Measurements from ENCODE around the gene CD69. TPM values are rescaled to one million over a fixed set of nuclear protein-coding genes. Genes with fewer than 3 reads are reported as not detected.
"Not testable (repeated sequence)": the region's sequence is repeated elsewhere in the genome, so short reads cannot be mapped to it uniquely, and the experiment has no call there.

CD69 gene
- total and polyA plus RNA-seq, 4 donors, result 1.3 to 2.7 (median 1.7) TPM

DNA sequence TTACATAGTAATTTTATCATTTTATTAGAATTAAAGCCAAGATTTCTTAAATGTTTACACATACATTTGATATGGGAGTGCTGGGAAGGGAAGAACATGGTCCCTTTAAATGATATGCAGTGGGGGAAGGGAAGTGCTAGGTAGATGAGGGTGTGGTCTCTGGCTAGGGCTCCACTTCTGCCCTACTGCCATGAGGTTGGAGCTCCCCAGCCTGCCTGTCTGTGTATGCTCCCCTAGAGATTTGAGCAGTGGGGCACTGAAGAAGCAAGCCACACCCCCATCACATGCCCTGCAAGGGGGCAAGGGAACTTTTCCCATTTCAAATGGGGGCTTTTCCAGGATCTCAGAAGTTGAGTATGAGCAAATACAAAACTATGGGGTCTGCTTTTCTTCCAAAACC lies 53.3 kb downstream of the CD69 start:
- H3K4me1 ChIP-seq (ENCODE audit: control insufficient read depth in 4 of 4, insufficient read depth in 4 of 4, low read length in 3 of 4), result peaks cover 0 to 4% (median 0%) of the 10 kb centered on the region in 4 donors
- H3K36me3 ChIP-seq (ENCODE audit: control insufficient read depth in 4 of 4, insufficient read depth in 3 of 4, low read depth in 1 of 4, low read length in 3 of 4), result no peaks in the 10 kb centered on the region
- TF ChIP-seq FOXA1 (IDR thresholded peaks at IDR 0.05) (no peak), CTCF (IDR thresholded peaks at IDR 0.05; ENCODE audit: low read depth, low read length, missing input control) (no peak), NR2F2 (IDR thresholded peaks at IDR 0.05) (no peak), ZBTB33 (IDR thresholded peaks at IDR 0.05) (no peak)
- TF ChIP-seq, protein P1, sequence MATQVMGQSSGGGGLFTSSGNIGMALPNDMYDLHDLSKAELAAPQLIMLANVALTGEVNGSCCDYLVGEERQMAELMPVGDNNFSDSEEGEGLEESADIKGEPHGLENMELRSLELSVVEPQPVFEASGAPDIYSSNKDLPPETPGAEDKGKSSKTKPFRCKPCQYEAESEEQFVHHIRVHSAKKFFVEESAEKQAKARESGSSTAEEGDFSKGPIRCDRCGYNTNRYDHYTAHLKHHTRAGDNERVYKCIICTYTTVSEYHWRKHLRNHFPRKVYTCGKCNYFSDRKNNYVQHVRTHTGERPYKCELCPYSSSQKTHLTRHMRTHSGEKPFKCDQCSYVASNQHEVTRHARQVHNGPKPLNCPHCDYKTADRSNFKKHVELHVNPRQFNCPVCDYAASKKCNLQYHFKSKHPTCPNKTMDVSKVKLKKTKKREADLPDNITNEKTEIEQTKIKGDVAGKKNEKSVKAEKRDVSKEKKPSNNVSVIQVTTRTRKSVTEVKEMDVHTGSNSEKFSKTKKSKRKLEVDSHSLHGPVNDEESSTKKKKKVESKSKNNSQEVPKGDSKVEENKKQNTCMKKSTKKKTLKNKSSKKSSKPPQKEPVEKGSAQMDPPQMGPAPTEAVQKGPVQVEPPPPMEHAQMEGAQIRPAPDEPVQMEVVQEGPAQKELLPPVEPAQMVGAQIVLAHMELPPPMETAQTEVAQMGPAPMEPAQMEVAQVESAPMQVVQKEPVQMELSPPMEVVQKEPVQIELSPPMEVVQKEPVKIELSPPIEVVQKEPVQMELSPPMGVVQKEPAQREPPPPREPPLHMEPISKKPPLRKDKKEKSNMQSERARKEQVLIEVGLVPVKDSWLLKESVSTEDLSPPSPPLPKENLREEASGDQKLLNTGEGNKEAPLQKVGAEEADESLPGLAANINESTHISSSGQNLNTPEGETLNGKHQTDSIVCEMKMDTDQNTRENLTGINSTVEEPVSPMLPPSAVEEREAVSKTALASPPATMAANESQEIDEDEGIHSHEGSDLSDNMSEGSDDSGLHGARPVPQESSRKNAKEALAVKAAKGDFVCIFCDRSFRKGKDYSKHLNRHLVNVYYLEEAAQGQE (IDR thresholded peaks at IDR 0.05), result no peak
- no peaks in the 10 kb centered on the region for H3K9me3 ChIP-seq (ENCODE audit: control insufficient read depth in 4 of 4, low read length in 3 of 4)
- H3K9ac ChIP-seq (ENCODE audit: low read depth in 1 of 2, low read length in 2 of 2), result no peak overlapping the region
- no peak for DNase-seq (ENCODE audit: low spot score)
- H3K4me3 ChIP-seq (ENCODE audit: low read depth in 1 of 3, low read length in 3 of 3), result no peak overlapping the region
- H3K27ac ChIP-seq (ENCODE audit: low read depth in 1 of 2, low read length in 2 of 2), result no peak overlapping the region
- H3K27me3 ChIP-seq (ENCODE audit: control insufficient read depth in 4 of 4, insufficient read depth in 4 of 4, low read length in 3 of 4), result no peaks in the 10 kb centered on the region

DNA sequence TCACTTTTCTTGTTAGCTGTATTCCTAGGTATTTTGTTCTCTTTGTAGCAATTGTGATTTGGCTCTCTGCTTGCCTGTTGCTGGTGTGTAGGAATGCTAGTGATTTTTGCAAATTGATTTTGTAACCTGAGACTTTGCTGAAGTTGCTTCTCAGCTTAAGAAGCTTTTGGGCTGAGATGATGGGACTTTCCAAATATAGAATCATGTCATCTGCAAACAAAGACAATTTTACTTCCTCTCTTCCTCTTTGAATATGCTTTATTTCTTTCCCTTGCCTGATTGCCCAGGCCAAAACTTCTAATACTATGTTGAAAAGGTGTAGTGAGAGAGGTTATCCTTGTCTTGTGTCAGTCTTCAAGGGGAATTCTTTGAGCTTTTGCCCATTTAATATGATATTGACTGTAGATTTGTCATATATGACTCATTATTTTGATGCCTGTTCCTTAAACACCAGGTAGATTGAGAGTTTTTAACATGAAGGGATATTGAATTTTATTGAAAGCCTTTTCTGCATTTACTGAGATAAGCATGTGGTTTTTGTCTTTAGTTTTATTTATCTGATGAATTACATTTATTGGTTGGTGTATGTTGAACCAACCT lies 54.5 kb downstream of the CD69 start:
- Histone ChIP-seq H3K9me3 (ENCODE audit: control insufficient read depth in 4 of 4, low read length in 3 of 4) (no peaks in the 10 kb centered on the region), H3K4me1 (ENCODE audit: control insufficient read depth in 4 of 4, insufficient read depth in 4 of 4, low read length in 3 of 4) (peaks cover 0 to 4% (median 0%) of the 10 kb centered on the region in 4 donors), H3K36me3 (ENCODE audit: control insufficient read depth in 4 of 4, insufficient read depth in 3 of 4, low read depth in 1 of 4, low read length in 3 of 4) (no peaks in the 10 kb centered on the region), H3K27me3 (ENCODE audit: control insufficient read depth in 4 of 4, insufficient read depth in 4 of 4, low read length in 3 of 4) (no peaks in the 10 kb centered on the region), H3K27ac (ENCODE audit: low read depth in 1 of 2, low read length in 2 of 2) (no peak overlapping the region), H3K9ac (ENCODE audit: low read depth in 1 of 2, low read length in 2 of 2) (no peak overlapping the region), H3K4me3 (ENCODE audit: low read depth in 1 of 3, low read length in 3 of 3) (no peak overlapping the region)
- no peak for DNase-seq (ENCODE audit: low spot score)
- TF ChIP-seq YY1 (IDR thresholded peaks at IDR 0.05), result no peak
- no peak for TF ChIP-seq NR2F2 (IDR thresholded peaks at IDR 0.05)
- TF ChIP-seq HNF4G (IDR thresholded peaks at IDR 0.05), result no peak
- no peak for TF ChIP-seq MAX (IDR thresholded peaks at IDR 0.05)
- no peak for TF ChIP-seq ZBTB33 (IDR thresholded peaks at IDR 0.05)
- no peak for TF ChIP-seq RXRA (IDR thresholded peaks at IDR 0.05)
- no peak for TF ChIP-seq HNF4A (conservative IDR thresholded peaks at IDR 0.05)
- TF ChIP-seq RAD21 (IDR thresholded peaks at IDR 0.05), result no peak
- TF ChIP-seq EGR1 (IDR thresholded peaks at IDR 0.05; ENCODE audit: low read depth in 2 of 2), result no peak
- no peak for TF ChIP-seq FOXA1 (IDR thresholded peaks at IDR 0.05)

DNA sequence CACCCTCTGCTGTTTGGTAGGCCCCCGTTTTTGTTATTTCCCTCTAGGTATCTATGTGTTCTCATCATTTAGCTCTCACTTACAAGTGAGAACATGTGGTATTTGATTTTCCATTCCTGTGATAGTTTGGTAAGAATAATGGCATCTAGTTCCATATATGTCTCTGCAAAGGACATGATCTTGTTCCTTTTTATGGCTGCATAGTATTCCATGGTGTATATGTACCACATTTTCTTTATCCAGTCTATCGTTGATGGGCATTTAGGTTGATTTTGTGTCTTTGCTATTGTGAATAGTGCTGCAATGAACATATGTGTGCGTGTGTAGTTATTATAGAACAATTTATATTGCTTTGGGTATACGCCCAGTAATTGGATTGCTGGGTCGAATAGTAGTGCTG lies 56.1 kb downstream of the CD69 start:
- H3K9me3 ChIP-seq (ENCODE audit: control insufficient read depth in 4 of 4, low read length in 3 of 4); H3K9ac ChIP-seq (ENCODE audit: low read depth in 1 of 2, low read length in 2 of 2); H3K27me3 ChIP-seq (ENCODE audit: control insufficient read depth in 4 of 4, insufficient read depth in 4 of 4, low read length in 3 of 4); H3K27ac ChIP-seq (ENCODE audit: low read depth in 1 of 2, low read length in 2 of 2); H3K4me1 ChIP-seq (ENCODE audit: control insufficient read depth in 4 of 4, insufficient read depth in 4 of 4, low read length in 3 of 4); DNase-seq (ENCODE audit: low spot score); H3K36me3 ChIP-seq (ENCODE audit: control insufficient read depth in 4 of 4, insufficient read depth in 3 of 4, low read depth in 1 of 4, low read length in 3 of 4); H3K4me3 ChIP-seq (ENCODE audit: low read depth in 1 of 3, low read length in 3 of 3): not testable (repeated sequence)
- 90% methylated on average over 5 of the region's 5 CpGs for WGBS
